BJ (cell line): ENCODE measurements around the gene RHBDD2. TPM values are rescaled to one million over a fixed set of nuclear protein-coding genes. Genes with fewer than 3 reads are reported as not detected.

Experiments used
- CTCF ChIA-PET: fragments of 350-600 bp; formaldehyde crosslinking; extraction: SDS; loops from one replicate; lab custom pipeline; 2021; ENCODE audit warnings: antibody characterized with exemption, inconsistent platforms; lab: Yijun Ruan, JAX
- POLR2A ChIA-PET: fragments of 300-600 bp; sonication (Branson Sonifier 250); formaldehyde crosslinking; extraction: SDS; loops from one replicate; lab custom pipeline; 2021; ENCODE audit warnings: antibody characterized with exemption; lab: Charles Lee
- DNase-seq: peaks from one replicate; pipeline ENCODE4 v3.0.0-alpha.2; 2011; ENCODE audit warnings: low read depth
- H3K27me3 ChIP-seq: 2 replicates; pipeline ENCODE4 v1.6.0; 2011; ENCODE audit warnings: low read length; ENCODE audit not compliant: control insufficient read depth, insufficient read depth
- H3K36me3 ChIP-seq: 2 replicates; pipeline ENCODE4 v1.5.1; 2011; ENCODE audit warnings: low read length; ENCODE audit not compliant: control insufficient read depth, insufficient read depth
- H3K4me3 ChIP-seq: 2 replicates; pipeline ENCODE4 v1.5.1; 2011; ENCODE audit warnings: low read depth, mild to moderate bottlenecking, control low read depth, low read length
- polyA plus RNA-seq: library from polyadenylated mRNA; depleted of rRNA; stranded (reverse); fragments of >200 nt; gene quantifications from 2 replicates; pipeline ENCODE4 v1.2.3, GENCODE V29; 2011
- TF ChIP-seq, protein P1 (sequence below): IDR thresholded peaks from 2 replicates; pipeline ENCODE4 v1.5.1; 2011; ENCODE audit warnings: low read depth, mild to moderate bottlenecking, control low read depth, inconsistent platforms, low read length, moderate library complexity; ENCODE audit not compliant: insufficient read depth

The RHBDD2 gene
- polyA plus RNA-seq, 1 experiment: 71.3 TPM

DNA sequence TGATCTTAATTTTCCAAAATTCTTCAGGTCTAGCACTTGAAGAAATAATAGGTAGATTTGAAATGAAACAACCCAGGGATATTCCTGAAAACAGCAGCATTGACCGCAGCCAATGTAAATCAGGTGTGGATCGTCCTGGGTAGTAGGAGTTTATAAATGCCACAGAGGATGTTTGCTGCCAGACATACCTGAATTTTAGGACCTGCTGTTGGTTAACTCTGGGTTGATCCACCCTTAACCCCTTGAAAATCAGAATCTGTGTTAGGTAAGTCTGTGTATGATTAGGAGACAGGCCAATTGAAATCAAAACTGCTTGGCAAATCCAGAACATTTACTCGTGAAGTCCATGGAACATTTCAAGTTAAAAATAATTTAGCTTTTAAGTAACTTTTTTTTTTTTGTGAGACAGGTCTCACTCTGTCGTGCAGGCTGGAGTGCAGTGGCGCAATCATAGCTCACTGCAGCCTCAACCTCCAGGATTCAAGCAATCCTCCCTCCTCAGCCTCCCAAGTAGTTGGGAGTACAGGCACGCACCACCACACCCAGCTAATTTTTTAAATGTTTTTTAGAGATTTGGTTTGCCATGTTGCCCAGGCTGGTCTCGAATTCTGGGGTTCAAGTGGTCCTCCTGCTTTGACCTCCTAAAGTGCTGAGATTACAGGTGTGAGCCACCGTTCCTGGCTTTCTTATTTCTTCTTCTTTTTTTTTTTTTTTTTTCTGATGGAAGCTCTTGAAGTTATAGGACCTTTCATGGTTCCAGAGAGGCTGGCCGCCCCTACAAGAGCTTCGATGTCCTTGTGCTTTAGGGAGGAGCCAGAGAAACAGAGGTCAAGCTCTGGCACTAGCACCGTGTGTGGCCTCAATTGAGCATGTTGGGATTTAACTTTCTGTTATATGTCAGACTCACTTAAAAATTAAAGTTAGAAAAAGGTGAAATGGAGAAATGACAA, 38.1 kb downstream of the RHBDD2 start:
- ChIA-PET CTCF (interaction anchor here (0.9 to 1.9 kb wide), 4 partner anchors 9 to 213 kb away, joined by 3 to 5 read pairs (median 3); partner anchors contain the start of gene RHBDD2), POLR2A (no interaction called here)
- TF ChIP-seq, protein P1, sequence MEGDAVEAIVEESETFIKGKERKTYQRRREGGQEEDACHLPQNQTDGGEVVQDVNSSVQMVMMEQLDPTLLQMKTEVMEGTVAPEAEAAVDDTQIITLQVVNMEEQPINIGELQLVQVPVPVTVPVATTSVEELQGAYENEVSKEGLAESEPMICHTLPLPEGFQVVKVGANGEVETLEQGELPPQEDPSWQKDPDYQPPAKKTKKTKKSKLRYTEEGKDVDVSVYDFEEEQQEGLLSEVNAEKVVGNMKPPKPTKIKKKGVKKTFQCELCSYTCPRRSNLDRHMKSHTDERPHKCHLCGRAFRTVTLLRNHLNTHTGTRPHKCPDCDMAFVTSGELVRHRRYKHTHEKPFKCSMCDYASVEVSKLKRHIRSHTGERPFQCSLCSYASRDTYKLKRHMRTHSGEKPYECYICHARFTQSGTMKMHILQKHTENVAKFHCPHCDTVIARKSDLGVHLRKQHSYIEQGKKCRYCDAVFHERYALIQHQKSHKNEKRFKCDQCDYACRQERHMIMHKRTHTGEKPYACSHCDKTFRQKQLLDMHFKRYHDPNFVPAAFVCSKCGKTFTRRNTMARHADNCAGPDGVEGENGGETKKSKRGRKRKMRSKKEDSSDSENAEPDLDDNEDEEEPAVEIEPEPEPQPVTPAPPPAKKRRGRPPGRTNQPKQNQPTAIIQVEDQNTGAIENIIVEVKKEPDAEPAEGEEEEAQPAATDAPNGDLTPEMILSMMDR: no peak
- Histone ChIP-seq H3K27me3 (no peaks in the 10 kb centered on the region), H3K4me3 (no peak overlapping the region), H3K36me3 (no peaks in the 10 kb centered on the region)
- no peak for DNase-seq

DNA sequence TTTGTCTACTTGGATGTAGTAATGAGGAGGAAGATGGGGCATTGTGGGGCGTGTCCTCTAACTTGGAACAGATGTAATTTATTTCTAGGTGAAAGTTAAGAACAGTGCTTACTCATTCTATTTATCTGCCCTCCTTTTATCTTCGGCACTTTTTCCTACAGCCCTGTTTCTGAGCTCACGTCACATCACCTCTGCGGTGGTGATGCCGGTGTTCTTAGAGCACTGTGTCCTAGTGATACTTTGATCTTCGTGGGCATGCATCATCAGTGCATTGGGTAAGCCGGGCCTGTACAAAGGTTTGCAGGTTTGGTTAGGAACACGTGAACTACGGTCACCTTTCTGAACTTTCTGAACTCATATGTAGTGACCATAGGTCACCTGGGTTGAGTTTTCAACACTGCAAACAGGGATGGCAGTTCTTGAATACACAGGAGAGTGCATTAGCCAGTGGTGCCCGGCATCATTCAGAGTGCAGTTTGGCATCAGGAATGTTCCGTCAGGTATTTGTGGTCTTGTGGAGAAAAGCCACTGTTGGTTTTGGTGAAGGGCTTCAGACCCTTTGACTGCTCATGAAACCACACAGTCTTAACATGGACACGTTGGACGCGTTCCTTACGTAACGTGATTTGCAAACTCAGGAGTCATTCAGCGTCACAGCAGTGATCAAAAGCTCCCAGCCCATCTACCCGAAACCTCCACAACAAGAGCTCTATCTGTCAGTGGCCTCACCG, 41.8 kb downstream of the RHBDD2 start:
- Histone ChIP-seq H3K4me3 (no peak overlapping the region), H3K27me3 (no peaks in the 10 kb centered on the region), H3K36me3 (no peaks in the 10 kb centered on the region)
- CTCF ChIA-PET: no interaction called here
- POLR2A ChIA-PET: no interaction called here
- no peak for DNase-seq
- TF ChIP-seq, protein P1: no peak

DNA sequence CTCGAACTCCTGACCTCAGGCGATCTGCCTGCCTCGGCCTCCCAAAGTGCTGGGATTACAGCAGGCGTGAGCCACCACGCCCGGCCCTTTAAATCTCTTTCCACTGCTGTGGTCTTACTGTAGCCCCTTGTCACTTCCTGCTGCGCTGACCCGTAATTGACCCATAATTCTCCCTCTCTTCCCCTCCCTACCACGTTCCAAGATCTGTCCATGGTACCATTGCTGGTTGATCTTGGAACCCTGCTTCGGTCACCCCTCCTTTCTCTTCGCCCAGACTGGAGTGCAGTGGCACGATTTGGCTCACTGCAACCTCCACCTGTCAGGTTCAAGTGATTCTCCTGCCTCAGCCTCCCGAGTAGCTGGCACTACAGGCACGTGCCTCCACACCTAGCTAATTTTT, 42.6 kb downstream of the RHBDD2 start:
- no peak overlapping the region for H3K4me3 ChIP-seq
- DNase-seq: no peak
- ChIA-PET CTCF (no interaction called here), POLR2A (no interaction called here)
- no peaks in the 10 kb centered on the region for H3K27me3 ChIP-seq
- no peaks in the 10 kb centered on the region for H3K36me3 ChIP-seq
- TF ChIP-seq, protein P1: no peak

DNA sequence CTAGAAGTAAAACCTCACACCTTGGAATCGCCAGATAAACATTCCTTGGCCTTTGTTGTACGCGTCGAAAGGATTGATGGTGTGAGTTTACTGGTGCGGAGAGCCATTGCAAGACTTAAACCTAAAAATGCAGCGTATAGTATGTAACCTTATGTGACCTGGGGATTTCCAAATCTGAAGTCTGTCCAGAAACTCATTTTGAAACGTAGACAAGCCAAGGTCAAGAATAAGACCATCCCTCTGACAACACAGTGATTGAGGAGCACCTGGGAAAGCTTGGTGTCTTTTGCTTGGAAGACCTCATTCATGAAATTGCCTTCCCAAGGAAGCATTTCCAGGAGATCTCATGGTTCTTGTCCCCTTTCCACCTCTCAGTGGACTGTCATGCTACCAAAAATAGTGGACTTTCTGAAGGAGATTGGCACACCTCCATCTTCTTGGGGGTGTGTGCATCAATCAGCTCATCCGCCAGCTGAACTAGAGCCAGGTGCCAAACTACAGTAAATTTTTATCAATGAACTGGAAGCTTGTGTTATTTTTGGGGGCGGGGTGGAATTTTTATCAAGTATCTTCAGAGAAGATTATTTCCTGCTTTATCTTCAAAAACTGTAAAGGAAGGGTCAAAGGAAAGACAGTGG, 44.3 kb downstream of the RHBDD2 start:
- POLR2A ChIA-PET: no interaction called here
- Histone ChIP-seq H3K4me3 (no peak overlapping the region), H3K36me3 (no peaks in the 10 kb centered on the region), H3K27me3 (no peaks in the 10 kb centered on the region)
- TF ChIP-seq, protein P1: no peak
- DNase-seq: no peak
- CTCF ChIA-PET: no interaction called here
